Activated effector memory CD4-positive, alpha-beta T cell treated with Interleukin-2 at 50 U/mL for 16 hours (primary cell): ENCODE data around the gene SDHA.
"Not testable (repeated sequence)": the region's sequence is repeated elsewhere in the genome, so short reads cannot be mapped to it uniquely, and the experiment has no call there.

ENCODE experiments used
- DNase-seq: peaks from one replicate; pipeline ENCODE4 v3.0.0-alpha.2; 2020

The SDHA gene

GRCh38 chr5:222951-223715 is 5.0 kb downstream of the SDHA start:
- DNase-seq: not testable (repeated sequence)

- DNase-seq: no peak
Measured at GRCh38 chr5:223791-224190, 5.7 kb downstream of the SDHA start.

DNA sequence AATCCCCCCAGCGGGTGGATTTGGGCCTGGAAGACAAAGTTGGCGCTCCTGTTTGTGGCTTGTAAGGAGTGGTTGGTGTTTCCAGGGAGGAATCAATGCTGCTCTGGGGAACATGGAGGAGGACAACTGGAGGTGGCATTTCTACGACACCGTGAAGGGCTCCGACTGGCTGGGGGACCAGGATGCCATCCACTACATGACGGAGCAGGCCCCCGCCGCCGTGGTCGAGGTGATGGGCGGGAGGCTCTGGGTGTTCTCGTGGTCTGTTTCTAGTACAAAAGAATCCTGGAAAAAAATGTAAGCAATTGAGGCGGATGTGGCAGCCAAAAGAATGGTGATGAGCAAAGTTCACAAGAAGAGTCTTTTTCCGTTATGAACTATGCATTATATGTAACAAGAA is 7.2 kb downstream of the SDHA start:
- no peak for DNase-seq

DNA sequence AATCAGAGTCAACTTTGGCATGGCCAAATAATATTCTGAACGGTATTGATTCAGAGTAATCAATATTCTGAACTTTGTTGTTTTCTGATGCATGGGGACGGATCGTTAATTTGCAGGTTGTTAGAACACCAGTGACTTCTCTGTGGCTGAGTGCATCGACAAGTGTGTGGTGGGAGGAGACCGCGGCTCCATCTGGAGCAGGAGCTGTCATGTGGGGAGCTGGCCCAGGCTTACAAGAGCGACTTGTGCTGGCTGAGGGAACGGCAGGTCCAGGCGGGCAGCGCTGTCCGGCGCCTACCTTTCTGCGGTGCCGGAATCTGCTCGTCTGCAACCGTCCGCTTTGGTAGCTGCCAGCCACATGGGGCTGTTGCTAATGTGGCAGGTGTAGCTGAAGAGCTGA is 9.3 kb downstream of the SDHA start:
- DNase-seq: not testable (repeated sequence)

- DNase-seq: no peak
Measured at GRCh38 chr5:228886-229285, 10.8 kb downstream of the SDHA start.

DNA sequence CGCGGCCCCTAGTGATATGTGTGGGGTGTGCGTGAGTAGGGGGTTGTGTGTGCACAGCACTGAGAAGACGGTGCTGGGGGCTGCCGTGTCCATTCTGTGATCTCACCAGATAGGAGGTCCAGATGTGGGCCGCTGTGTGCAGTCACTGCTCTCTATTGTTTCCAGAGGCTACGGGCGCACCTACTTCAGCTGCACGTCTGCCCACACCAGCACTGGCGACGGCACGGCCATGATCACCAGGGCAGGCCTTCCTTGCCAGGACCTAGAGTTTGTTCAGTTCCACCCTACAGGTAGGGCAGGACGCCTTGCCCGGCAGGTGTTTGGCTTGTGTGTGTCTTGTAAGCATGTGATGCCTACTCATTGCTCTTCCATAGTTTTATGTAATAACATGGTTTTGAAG is 12.6 kb downstream of the SDHA start:
- no peak for DNase-seq

DNA sequence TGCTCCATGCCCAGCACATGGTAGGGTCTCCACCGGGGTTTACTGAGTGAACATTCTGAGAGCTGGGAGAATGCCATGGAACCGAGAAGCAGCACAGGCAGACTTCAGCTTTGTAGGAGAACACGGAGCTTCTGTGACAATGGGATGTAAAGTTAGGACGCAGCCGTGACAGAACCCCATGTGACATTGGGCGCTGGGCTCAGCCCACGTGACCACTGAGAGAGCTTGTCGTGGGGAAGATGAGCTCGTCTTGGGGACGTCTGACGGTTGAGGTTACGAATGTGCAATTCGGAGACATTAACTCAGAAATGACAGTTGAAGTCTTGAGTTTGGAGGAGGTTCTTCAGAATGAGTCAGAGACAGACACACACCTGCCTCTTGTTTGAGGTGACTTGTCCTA is 13.5 kb downstream of the SDHA start:
- no peak for DNase-seq

- DNase-seq: not testable (repeated sequence)
Measured at GRCh38 chr5:233426-233825, 15.3 kb downstream of the SDHA start.

- DNase-seq: no peak
Measured at GRCh38 chr5:234450-234849, 16.3 kb downstream of the SDHA start.

- not testable (repeated sequence) for DNase-seq
Measured at GRCh38 chr5:235527-235926, 17.4 kb downstream of the SDHA start.

GRCh38 chr5:237931-238330 is 19.8 kb downstream of the SDHA start:
- DNase-seq: not testable (repeated sequence)

DNA sequence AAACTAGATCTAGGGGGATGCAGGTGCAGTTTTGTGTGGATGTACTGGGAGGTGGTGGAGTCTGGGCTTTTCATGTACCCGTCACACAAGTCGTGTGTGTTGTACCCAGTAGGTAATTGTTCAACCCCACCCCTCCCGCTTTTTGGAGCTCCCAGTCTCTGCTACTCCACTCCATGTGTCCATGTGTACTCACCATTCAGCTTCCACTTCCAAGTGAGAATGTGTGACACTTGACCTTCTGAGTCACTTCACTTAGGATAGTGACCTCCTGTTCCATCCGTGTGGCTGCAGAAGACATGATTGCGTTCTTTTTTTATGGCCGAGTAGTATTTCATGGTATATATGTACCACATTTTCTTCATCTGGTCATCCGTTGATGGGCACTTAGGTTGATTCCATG is 22.4 kb downstream of the SDHA start:
- DNase-seq: not testable (repeated sequence)

DNA sequence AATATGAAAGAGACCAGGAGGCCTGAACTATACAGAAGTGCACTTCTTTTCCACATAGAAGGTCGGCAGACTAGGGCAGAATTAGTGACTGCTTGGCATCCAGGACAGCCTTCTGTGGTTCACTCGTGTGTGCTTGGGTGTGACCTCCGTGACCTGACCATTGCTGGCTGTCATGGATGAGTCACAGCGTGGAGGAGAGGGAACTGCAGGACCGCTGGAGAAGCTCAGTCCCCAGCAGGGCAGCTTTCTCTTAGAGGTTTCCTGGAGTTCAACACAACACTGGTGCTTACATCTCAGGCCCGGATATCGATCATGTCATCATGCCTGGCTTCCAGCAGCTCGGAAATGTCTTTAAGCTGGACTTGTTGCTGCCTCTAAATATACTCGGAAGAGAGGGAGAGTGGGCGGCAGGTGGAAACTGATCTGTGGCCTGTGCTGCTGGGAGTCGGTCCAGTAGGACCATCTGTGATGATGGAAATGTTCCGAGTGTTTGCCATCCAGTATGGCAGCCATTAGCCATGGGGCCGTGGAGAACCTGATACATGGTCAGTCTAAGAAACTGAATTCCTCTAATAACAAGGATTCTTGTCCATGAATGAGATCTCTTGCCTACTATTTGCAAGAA is 23.0 kb downstream of the SDHA start:
- DNase-seq: not testable (repeated sequence)

DNA sequence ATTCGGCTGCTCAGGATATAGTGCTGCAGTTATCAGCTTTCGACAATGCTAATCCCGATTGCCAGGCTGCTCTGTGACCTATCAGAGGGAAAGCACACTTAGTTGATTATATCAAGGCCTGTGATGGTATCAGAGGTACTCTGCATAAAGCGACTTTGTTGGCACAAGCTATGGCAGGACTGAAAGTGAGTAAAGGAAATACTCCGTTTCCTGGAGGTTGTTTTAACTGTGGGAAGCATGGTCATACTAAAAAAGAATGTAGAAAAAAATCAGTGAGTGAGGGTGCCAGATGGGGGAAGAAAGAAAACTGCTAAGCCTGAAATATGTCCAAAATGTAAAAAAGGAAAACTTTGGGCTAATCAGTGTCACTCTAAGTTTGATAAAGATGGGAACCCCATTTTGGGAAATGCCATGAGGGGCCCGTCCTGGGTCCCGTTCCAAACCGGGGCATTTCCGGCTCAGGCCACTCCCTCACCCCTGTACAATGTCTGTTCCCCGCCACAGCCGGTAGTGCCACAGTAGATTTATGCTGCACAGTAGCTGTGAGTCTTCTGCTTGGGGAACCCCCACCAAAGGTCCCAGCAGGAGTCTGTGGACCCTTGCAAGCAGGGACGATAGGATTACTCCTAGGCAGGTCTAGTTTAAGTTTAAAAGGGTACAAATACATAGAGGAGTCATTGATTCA is 25.7 kb downstream of the SDHA start:
- DNase-seq: not testable (repeated sequence)

DNA sequence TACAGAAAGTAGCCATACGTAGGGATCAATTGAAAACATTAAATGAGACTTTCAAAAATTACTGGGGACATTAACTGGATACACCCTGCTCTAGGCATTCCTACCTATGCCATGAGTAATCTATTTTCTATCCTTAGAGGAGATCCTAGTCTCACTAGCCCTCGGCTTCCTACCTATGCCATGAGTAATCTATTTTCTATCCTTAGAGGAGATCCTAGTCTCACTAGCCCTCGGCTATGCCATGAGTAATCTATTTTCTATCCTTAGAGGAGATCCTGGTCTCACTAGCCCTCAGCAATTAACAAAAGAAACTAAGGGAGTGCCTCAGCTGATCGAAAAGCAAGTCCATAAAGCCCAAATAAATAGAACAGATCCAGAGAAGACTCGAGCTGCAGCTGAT is 27.6 kb downstream of the SDHA start:
- DNase-seq: not testable (repeated sequence)

- not testable (repeated sequence) for DNase-seq
Measured at GRCh38 chr5:250396-250795, 32.3 kb downstream of the SDHA start.

DNA sequence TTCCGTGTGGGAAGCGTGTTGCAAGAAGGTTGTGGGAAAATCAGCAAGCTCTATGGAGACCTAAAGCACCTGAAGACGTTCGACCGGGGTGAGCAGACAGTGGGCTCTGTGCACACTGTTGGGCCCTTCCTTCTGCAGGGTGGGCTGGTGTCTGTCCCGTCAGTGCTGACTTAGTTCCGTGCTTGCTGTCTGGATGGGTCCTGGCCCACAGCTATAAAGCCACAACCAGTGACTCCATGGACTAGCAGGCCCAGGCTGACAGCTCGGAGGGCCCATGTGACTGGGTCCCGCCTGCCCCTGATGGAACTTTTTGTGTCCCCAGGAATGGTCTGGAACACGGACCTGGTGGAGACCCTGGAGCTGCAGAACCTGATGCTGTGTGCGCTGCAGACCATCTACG is 32.9 kb downstream of the SDHA start:
- DNase-seq: not testable (repeated sequence)

- not testable (repeated sequence) for DNase-seq
Measured at GRCh38 chr5:251538-251937, 33.4 kb downstream of the SDHA start.

GRCh38 chr5:251975-252374 is 33.9 kb downstream of the SDHA start:
- not testable (repeated sequence) for DNase-seq

GRCh38 chr5:252546-252945 is 34.4 kb downstream of the SDHA start:
- DNase-seq: no peak

- DNase-seq: not testable (repeated sequence)
Measured at GRCh38 chr5:254322-254721, 36.2 kb downstream of the SDHA start.

DNA sequence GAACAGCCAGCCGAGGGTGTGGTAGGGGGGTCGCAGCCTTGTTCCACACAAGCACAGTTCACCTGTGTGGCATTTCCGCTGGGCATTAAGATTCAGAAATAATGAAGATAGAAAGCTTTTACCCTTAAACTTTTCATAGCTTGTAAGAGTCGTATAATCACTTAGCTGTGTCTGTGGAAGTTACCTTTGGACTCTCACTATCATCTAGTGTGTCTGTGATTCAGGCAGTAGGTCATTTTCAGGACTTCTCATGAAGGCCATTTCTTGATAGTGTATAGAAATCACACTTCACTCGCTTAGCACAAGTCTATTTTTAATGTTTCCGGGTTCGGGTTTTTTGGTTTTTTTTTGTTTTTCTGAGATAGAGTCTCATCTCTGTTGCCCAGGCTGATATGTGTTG is 37.0 kb downstream of the SDHA start:
- DNase-seq: not testable (repeated sequence)

DNA sequence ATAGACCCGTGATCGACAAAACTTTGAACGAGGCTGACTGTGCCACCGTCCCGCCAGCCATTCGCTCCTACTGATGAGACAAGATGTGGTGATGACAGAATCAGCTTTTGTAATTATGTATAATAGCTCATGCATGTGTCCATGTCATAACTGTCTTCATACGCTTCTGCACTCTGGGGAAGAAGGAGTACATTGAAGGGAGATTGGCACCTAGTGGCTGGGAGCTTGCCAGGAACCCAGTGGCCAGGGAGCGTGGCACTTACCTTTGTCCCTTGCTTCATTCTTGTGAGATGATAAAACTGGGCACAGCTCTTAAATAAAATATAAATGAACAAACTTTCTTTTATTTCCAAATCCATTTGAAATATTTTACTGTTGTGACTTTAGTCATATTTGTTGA is 38.2 kb downstream of the SDHA start:
- DNase-seq: not testable (repeated sequence)

- no peak for DNase-seq
Measured at GRCh38 chr5:257148-257547, 39.0 kb downstream of the SDHA start.
